Fibroblast of mammary gland (primary cell): ENCODE measurements around the gene DNAJA3.

Source experiments
- DNase-seq: peaks from one replicate; pipeline ENCODE4 v3.0.0-alpha.2; 2010; ENCODE audit warnings: low read depth
- H3K4me3 ChIP-seq: 2 replicates; pipeline ENCODE4 v1.5.1; 2011; ENCODE audit warnings: low read depth, mild to moderate bottlenecking, low read length, moderate library complexity; ENCODE audit not compliant: control insufficient read depth
- TF ChIP-seq, protein P1 (sequence below): conservative IDR thresholded peaks from 2 replicates; pipeline ENCODE4 v1.5.1; 2011; ENCODE audit warnings: low read depth, low read length, inconsistent platforms; ENCODE audit not compliant: control insufficient read depth, insufficient read depth

DNAJA3 gene

GRCh38 chr16:4380119-4381063, 45.3 kb upstream of the DNAJA3 start:
- no peak for DNase-seq
- TF ChIP-seq, protein P1, sequence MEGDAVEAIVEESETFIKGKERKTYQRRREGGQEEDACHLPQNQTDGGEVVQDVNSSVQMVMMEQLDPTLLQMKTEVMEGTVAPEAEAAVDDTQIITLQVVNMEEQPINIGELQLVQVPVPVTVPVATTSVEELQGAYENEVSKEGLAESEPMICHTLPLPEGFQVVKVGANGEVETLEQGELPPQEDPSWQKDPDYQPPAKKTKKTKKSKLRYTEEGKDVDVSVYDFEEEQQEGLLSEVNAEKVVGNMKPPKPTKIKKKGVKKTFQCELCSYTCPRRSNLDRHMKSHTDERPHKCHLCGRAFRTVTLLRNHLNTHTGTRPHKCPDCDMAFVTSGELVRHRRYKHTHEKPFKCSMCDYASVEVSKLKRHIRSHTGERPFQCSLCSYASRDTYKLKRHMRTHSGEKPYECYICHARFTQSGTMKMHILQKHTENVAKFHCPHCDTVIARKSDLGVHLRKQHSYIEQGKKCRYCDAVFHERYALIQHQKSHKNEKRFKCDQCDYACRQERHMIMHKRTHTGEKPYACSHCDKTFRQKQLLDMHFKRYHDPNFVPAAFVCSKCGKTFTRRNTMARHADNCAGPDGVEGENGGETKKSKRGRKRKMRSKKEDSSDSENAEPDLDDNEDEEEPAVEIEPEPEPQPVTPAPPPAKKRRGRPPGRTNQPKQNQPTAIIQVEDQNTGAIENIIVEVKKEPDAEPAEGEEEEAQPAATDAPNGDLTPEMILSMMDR = no peak
- H3K4me3 ChIP-seq = no peak overlapping the region

- no peak overlapping the region for H3K4me3 ChIP-seq
- DNase-seq = no peak
- TF ChIP-seq, protein P1 = no peak
Observed at GRCh38 chr16:4381072-4381934, 44.4 kb upstream of the DNAJA3 start.

DNA sequence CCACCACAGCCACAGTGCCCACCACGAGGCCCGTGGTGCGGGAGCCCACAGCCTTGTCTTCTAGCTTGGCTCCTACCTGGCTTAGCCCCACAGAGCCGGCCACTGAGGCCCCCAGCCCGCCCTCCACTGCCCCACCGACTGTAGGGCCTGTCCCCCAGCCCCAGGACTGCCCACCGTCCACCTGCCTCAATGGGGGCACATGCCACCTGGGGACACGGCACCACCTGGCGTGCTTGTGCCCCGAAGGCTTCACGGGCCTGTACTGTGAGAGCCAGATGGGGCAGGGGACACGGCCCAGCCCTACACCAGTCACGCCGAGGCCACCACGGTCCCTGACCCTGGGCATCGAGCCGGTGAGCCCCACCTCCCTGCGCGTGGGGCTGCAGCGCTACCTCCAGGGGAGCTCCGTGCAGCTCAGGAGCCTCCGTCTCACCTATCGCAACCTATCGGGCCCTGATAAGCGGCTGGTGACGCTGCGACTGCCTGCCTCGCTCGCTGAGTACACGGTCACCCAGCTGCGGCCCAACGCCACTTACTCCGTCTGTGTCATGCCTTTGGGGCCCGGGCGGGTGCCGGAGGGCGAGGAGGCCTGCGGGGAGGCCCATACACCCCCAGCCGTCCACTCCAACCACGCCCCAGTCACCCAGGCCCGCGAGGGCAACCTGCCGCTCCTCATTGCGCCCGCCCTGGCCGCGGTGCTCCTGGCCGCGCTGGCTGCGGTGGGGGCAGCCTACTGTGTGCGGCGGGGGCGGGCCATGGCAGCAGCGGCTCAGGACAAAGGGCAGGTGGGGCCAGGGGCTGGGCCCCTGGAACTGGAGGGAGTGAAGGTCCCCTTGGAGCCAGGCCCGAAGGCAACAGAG, 43.5 kb upstream of the DNAJA3 start:
- DNase-seq = no peak
- TF ChIP-seq, protein P1 = no peak
- H3K4me3 ChIP-seq = no peak overlapping the region

DNA sequence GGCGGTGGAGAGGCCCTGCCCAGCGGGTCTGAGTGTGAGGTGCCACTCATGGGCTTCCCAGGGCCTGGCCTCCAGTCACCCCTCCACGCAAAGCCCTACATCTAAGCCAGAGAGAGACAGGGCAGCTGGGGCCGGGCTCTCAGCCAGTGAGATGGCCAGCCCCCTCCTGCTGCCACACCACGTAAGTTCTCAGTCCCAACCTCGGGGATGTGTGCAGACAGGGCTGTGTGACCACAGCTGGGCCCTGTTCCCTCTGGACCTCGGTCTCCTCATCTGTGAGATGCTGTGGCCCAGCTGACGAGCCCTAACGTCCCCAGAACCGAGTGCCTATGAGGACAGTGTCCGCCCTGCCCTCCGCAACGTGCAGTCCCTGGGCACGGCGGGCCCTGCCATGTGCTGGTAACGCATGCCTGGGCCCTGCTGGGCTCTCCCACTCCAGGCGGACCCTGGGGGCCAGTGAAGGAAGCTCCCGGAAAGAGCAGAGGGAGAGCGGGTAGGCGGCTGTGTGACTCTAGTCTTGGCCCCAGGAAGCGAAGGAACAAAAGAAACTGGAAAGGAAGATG, 42.8 kb upstream of the DNAJA3 start:
- no peak for DNase-seq
- H3K4me3 ChIP-seq = no peak overlapping the region
- TF ChIP-seq, protein P1 = no peak

GRCh38 chr16:4383591-4384444, 41.9 kb upstream of the DNAJA3 start:
- DNase-seq = no peak
- TF ChIP-seq, protein P1 = no peak
- no peak overlapping the region for H3K4me3 ChIP-seq
